H9 (cell line): ENCODE results near the gene CHSY3. TPM values are rescaled to one million over a fixed set of nuclear protein-coding genes. Genes with fewer than 3 reads are reported as not detected.

Experiments used
- DNase-seq: peaks from one replicate; pipeline ENCODE4 v3.0.0-alpha.2; 2017
- H2AFZ ChIP-seq: one replicate; pipeline ENCODE4 v1.6.1; 2013; ENCODE audit warnings: mild to moderate bottlenecking, low read length, control low read depth, moderate library complexity
- H2AK5ac ChIP-seq: 2 replicates; pipeline ENCODE4 v1.6.1; 2013; ENCODE audit warnings: low read length, control low read depth, mixed read lengths; ENCODE audit not compliant: insufficient read length
- H2BK120ac ChIP-seq: one replicate; pipeline ENCODE4 v1.6.1; 2013; ENCODE audit warnings: low read depth, mild to moderate bottlenecking, low read length, control low read depth, inconsistent platforms; ENCODE audit not compliant: poor library complexity, severe bottlenecking
- H2BK12ac ChIP-seq: 2 replicates; pipeline ENCODE4 v1.6.1; 2013; ENCODE audit warnings: low read length, control low read depth, mixed read lengths, low read depth; ENCODE audit not compliant: insufficient read length
- H2BK15ac ChIP-seq: 2 replicates; pipeline ENCODE4 v1.6.1; 2013; ENCODE audit warnings: low read depth, low read length, control low read depth
- H2BK20ac ChIP-seq: one replicate; pipeline ENCODE4 v1.6.1; 2013; ENCODE audit warnings: low read depth, mild to moderate bottlenecking, low read length, control low read depth, inconsistent platforms; ENCODE audit not compliant: poor library complexity, severe bottlenecking
- H2BK5ac ChIP-seq: 2 replicates; pipeline ENCODE4 v1.6.1; 2013; ENCODE audit warnings: low read length, control low read depth, mixed read lengths; ENCODE audit not compliant: insufficient read length
- H3K14ac ChIP-seq: 2 replicates; pipeline ENCODE4 v1.6.1; 2013; ENCODE audit warnings: low read length, control low read depth; ENCODE audit not compliant: insufficient read depth
- H3K18ac ChIP-seq: 2 replicates; pipeline ENCODE4 v1.6.1; 2013; ENCODE audit warnings: low read depth, mild to moderate bottlenecking, mixed read lengths, low read length, control low read depth; ENCODE audit not compliant: insufficient read length
- H3K23ac ChIP-seq: 2 replicates; pipeline ENCODE4 v1.6.1; 2013; ENCODE audit warnings: low read length, control low read depth, mixed read lengths, low read depth; ENCODE audit not compliant: insufficient read length
- H3K23me2 ChIP-seq: 2 replicates; pipeline ENCODE4 v1.6.1; 2013; ENCODE audit warnings: low read depth, mild to moderate bottlenecking, mixed read lengths, low read length, control low read depth; ENCODE audit not compliant: insufficient read length, poor library complexity, severe bottlenecking
- H3K27ac ChIP-seq: 2 replicates; pipeline ENCODE4 v1.5.1; 2013; ENCODE audit warnings: low read length, control low read depth, mixed read lengths, low read depth; ENCODE audit not compliant: insufficient read length
- H3K27me3 ChIP-seq: 2 replicates; pipeline ENCODE4 v1.6.1; 2013; ENCODE audit warnings: low read length, control low read depth, inconsistent platforms; ENCODE audit not compliant: insufficient read depth
- H3K4ac ChIP-seq: 2 replicates; pipeline ENCODE4 v1.6.1; 2013; ENCODE audit warnings: low read depth, mild to moderate bottlenecking, control low read depth, inconsistent platforms, low read length, moderate library complexity
- H3K4me1 ChIP-seq: 2 replicates; pipeline ENCODE4 v1.6.1; 2013; ENCODE audit warnings: low read length, control low read depth, inconsistent platforms; ENCODE audit not compliant: insufficient read depth
- H3K4me2 ChIP-seq: 2 replicates; pipeline ENCODE4 v1.6.1; 2013; ENCODE audit warnings: low read length, control low read depth, mixed read lengths; ENCODE audit not compliant: insufficient read length, insufficient read depth
- H3K56ac ChIP-seq: 2 replicates; pipeline ENCODE4 v1.6.1; 2013; ENCODE audit warnings: low read depth, mild to moderate bottlenecking, mixed read lengths, low read length, control low read depth; ENCODE audit not compliant: insufficient read length
- H3K79me1 ChIP-seq: 2 replicates; pipeline ENCODE4 v1.6.1; 2013; ENCODE audit warnings: low read depth, mild to moderate bottlenecking, moderate library complexity, low read length, control low read depth, inconsistent platforms; ENCODE audit not compliant: insufficient read depth, poor library complexity, severe bottlenecking
- H3K79me2 ChIP-seq: 2 replicates; pipeline ENCODE4 v1.6.1; 2013; ENCODE audit warnings: low read length, control low read depth, inconsistent platforms; ENCODE audit not compliant: insufficient read depth
- H3K9ac ChIP-seq: 2 replicates; pipeline ENCODE4 v1.6.1; 2013; ENCODE audit warnings: low read length, control low read depth, mixed read lengths; ENCODE audit not compliant: insufficient read length; ENCODE audit errors: extremely low read depth
- H3K9me3 ChIP-seq: one replicate; pipeline ENCODE4 v1.6.1; 2013; ENCODE audit warnings: low read depth, low read length, inconsistent platforms; ENCODE audit not compliant: control insufficient read depth
- H3T11ph ChIP-seq: one replicate; pipeline ENCODE4 v1.6.1; 2013; ENCODE audit warnings: mild to moderate bottlenecking, low read length, control low read depth, inconsistent platforms
- H4K20me1 ChIP-seq: one replicate; pipeline ENCODE4 v1.6.1; 2013; ENCODE audit not compliant: control insufficient read depth, insufficient read length, insufficient read depth
- H4K5ac ChIP-seq: 2 replicates; pipeline ENCODE4 v1.6.1; 2013; ENCODE audit warnings: low read depth, mild to moderate bottlenecking, mixed read lengths, low read length, control low read depth; ENCODE audit not compliant: insufficient read length
- H4K8ac ChIP-seq: replicated peaks from 2 replicates; pipeline ENCODE4 v1.6.1; 2013; ENCODE audit warnings: low read length, control low read depth, mixed read lengths, low read depth; ENCODE audit not compliant: insufficient read length
- H4K91ac ChIP-seq: 2 replicates; pipeline ENCODE4 v1.6.1; 2013; ENCODE audit warnings: low read depth, mild to moderate bottlenecking, moderate library complexity, mixed read lengths, low read length, control low read depth; ENCODE audit not compliant: insufficient read length
- H3K27ac Mint-ChIP-seq, 3 experiments: 2 replicates in 2 of 3; 3 replicates in 1 of 3; pipeline ENCODE4 v1.8.0; 2020 to 2021; ENCODE audit warnings: mixed read lengths in 3 of 3, mild to moderate bottlenecking in 1 of 3, moderate library complexity in 1 of 3
- H3K27me3 Mint-ChIP-seq: 2 replicates; pipeline ENCODE4 v1.8.0; 2021; ENCODE audit warnings: low read depth, mild to moderate bottlenecking, moderate library complexity, mixed read lengths
- H3K36me3 Mint-ChIP-seq, 3 experiments: 2 replicates in 2 of 3; 3 replicates in 1 of 3; pipeline ENCODE4 v1.8.0; 2020 to 2021; ENCODE audit warnings: low read depth in 3 of 3, mixed read lengths in 3 of 3; ENCODE audit not compliant: insufficient read depth in 1 of 3
- H3K4me1 Mint-ChIP-seq, 2 experiments: 2 replicates each; pipeline ENCODE4 v1.8.0; 2020; ENCODE audit warnings: mixed read lengths in 2 of 2
- H3K4me3 Mint-ChIP-seq, 2 experiments: 2 replicates in 1 of 2; 3 replicates in 1 of 2; pipeline ENCODE4 v1.8.0; 2020 to 2021; ENCODE audit warnings: mild to moderate bottlenecking in 2 of 2, mixed read lengths in 2 of 2, moderate library complexity in 1 of 2
- H3K9me3 Mint-ChIP-seq, 2 experiments: 2 replicates in 1 of 2; 3 replicates in 1 of 2; pipeline ENCODE4 v1.8.0; 2020; ENCODE audit warnings: mild to moderate bottlenecking in 2 of 2, mixed read lengths in 2 of 2, moderate library complexity in 1 of 2
- WGBS: extraction: QIAGEN DNeasy Blood & Tissue Kit; methylation state at CpG from one replicate; pipeline ENCODE4 v1.1.7; 2013; ENCODE audit warnings: missing lambda C conversion rate, low lambda C conversion rate, mixed read lengths; ENCODE audit not compliant: insufficient read length; ENCODE audit errors: extremely low coverage; 5-methylcytosine and 5-hydroxymethylcytosine counted together
- total RNA-seq: library from RNA; stranded (reverse); gene quantifications from 2 replicates; pipeline ENCODE4 v1.2.1, GENCODE V29; 2021
- TF ChIP-seq, protein P1 (sequence below): fragments of 200-600 bp; sonication (generic); conservative IDR thresholded peaks from 3 replicates; pipeline ENCODE4 v1.8.0; 2021; ENCODE audit warnings: antibody characterized with exemption, mild to moderate bottlenecking

CHSY3 gene
- total RNA-seq, 1 experiment from 2014 or later: 0.37 TPM

DNA sequence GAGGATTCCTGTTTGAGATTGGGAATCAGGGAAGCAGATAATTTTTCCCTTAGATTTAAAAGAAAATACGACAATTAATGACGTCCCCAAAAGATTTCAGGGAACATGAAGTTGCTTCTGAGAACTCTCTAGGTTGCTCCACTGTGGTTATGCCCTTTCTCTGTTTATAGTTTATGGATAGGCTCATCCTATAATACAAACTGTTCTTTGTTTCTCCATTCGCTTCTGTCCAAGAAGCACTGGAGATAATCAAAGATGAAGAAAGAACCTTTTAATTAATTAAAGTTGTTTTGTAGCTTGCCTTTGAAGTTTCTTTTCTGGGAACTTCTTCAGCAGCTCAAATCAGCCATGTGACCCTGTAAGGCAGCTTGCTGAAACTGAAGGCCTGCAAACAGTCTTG lies 87.5 kb downstream of the CHSY3 start:
- no peak overlapping the region for H3K23ac ChIP-seq
- H3K9me3 ChIP-seq: no peaks in the 10 kb centered on the region
- no peak overlapping the region for H2AK5ac ChIP-seq
- H3K27me3 Mint-ChIP-seq: no peaks in the 10 kb centered on the region
- no peak overlapping the region for H4K8ac ChIP-seq
- no CpG with 5 or more reads among the region's 3 CpGs for WGBS
- H3K27me3 ChIP-seq: no peaks in the 10 kb centered on the region
- H2AFZ ChIP-seq: no peak overlapping the region
- no peak overlapping the region for H3K27ac Mint-ChIP-seq
- H3K4me3 Mint-ChIP-seq: no peak overlapping the region
- no peak overlapping the region for H2BK120ac ChIP-seq
- H3K23me2 ChIP-seq: no peaks in the 10 kb centered on the region
- no peaks in the 10 kb centered on the region for H3K79me2 ChIP-seq
- no peaks in the 10 kb centered on the region for H3K79me1 ChIP-seq
- H3K4me1 ChIP-seq: no peaks in the 10 kb centered on the region
- H3K36me3 Mint-ChIP-seq: no peaks in the 10 kb centered on the region
- no peak for DNase-seq
- H2BK15ac ChIP-seq: no peak overlapping the region
- H3K4ac ChIP-seq: no peak overlapping the region
- H3K4me1 Mint-ChIP-seq: no peaks in the 10 kb centered on the region
- no peaks in the 10 kb centered on the region for H4K20me1 ChIP-seq
- H4K91ac ChIP-seq: no peak overlapping the region
- H3K9me3 Mint-ChIP-seq: no peaks in the 10 kb centered on the region
- no peak overlapping the region for H3K9ac ChIP-seq
- no peak overlapping the region for H2BK20ac ChIP-seq
- H3K27ac ChIP-seq: no peak overlapping the region
- H3T11ph ChIP-seq: no peak overlapping the region
- TF ChIP-seq, protein P1, sequence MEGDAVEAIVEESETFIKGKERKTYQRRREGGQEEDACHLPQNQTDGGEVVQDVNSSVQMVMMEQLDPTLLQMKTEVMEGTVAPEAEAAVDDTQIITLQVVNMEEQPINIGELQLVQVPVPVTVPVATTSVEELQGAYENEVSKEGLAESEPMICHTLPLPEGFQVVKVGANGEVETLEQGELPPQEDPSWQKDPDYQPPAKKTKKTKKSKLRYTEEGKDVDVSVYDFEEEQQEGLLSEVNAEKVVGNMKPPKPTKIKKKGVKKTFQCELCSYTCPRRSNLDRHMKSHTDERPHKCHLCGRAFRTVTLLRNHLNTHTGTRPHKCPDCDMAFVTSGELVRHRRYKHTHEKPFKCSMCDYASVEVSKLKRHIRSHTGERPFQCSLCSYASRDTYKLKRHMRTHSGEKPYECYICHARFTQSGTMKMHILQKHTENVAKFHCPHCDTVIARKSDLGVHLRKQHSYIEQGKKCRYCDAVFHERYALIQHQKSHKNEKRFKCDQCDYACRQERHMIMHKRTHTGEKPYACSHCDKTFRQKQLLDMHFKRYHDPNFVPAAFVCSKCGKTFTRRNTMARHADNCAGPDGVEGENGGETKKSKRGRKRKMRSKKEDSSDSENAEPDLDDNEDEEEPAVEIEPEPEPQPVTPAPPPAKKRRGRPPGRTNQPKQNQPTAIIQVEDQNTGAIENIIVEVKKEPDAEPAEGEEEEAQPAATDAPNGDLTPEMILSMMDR: no peak
- H3K14ac ChIP-seq: no peak overlapping the region
- H3K4me2 ChIP-seq: no peak overlapping the region
- no peak overlapping the region for H3K56ac ChIP-seq
- H2BK12ac ChIP-seq: no peak overlapping the region
- H3K18ac ChIP-seq: no peak overlapping the region
- H4K5ac ChIP-seq: no peak overlapping the region
- H2BK5ac ChIP-seq: no peak overlapping the region
